Fibroblast of lung (primary cell): ENCODE measurements around the gene TRIM16. TPM values are rescaled to one million over a fixed set of nuclear protein-coding genes. Genes with fewer than 3 reads are reported as not detected.
A peak's percentile ranks its signal among the peaks of the same experiment; 100 is the strongest.

Experiments used
- DNase-seq, 2 donors: peaks; one replicate each; pipeline versions ENCODE4 v3.0.0 to v3.0.0-alpha.2; 2010; ENCODE audit warnings: low read depth in 2 of 2
- H2AFZ ChIP-seq: 2 replicates; pipeline ENCODE4 v1.5.1; 2012; ENCODE audit warnings: low read length, control low read depth, inconsistent platforms
- H3K27ac ChIP-seq: 2 replicates; pipeline ENCODE4 v1.5.1; 2011; ENCODE audit warnings: low read length, control low read depth; ENCODE audit not compliant: insufficient read depth
- H3K27me3 ChIP-seq: 2 replicates; pipeline ENCODE4 v1.5.1; 2011; ENCODE audit warnings: mild to moderate bottlenecking, low read length; ENCODE audit not compliant: control insufficient read depth, insufficient read depth
- H3K36me3 ChIP-seq: 2 replicates; pipeline ENCODE4 v1.5.1; 2011; ENCODE audit warnings: low read length; ENCODE audit not compliant: control insufficient read depth, insufficient read depth
- H3K4me1 ChIP-seq: 2 replicates; pipeline ENCODE4 v1.5.1; 2011; ENCODE audit warnings: low read length; ENCODE audit not compliant: control insufficient read depth, insufficient read depth; ENCODE audit errors: extremely low read depth
- H3K4me2 ChIP-seq: 2 replicates; pipeline ENCODE4 v1.5.1; 2011; ENCODE audit warnings: low read length, control low read depth; ENCODE audit not compliant: insufficient read depth; ENCODE audit errors: extremely low read depth
- H3K4me3 ChIP-seq, 4 experiments: fragments of 200-600 bp in 1 of 4; sonication (generic) in 1 of 4; replicated peaks in 1 of 4; 2 replicates each; pipeline ENCODE4 v1.5.1; 2011 to 2016; ENCODE audit warnings: low read length in 4 of 4, low read depth in 3 of 4, mild to moderate bottlenecking in 3 of 4, control low read depth in 2 of 4, inconsistent platforms in 1 of 4, mixed read lengths in 1 of 4; ENCODE audit not compliant: insufficient read depth in 1 of 4; ENCODE audit errors: control extremely low read depth in 1 of 4
- H3K79me2 ChIP-seq: 2 replicates; pipeline ENCODE4 v1.5.1; 2012; ENCODE audit warnings: mild to moderate bottlenecking, low read length, inconsistent platforms; ENCODE audit not compliant: control insufficient read depth, insufficient read depth
- H3K9ac ChIP-seq: 2 replicates; pipeline ENCODE4 v1.5.1; 2011; ENCODE audit warnings: mild to moderate bottlenecking, low read length, control low read depth; ENCODE audit not compliant: insufficient read depth
- H3K9me3 ChIP-seq: 2 replicates; pipeline ENCODE4 v1.5.1; 2012; ENCODE audit warnings: low read depth, low read length; ENCODE audit not compliant: control insufficient read depth, insufficient read depth
- H4K20me1 ChIP-seq: 2 replicates; pipeline ENCODE4 v1.5.1; 2011; ENCODE audit warnings: low read length; ENCODE audit not compliant: control insufficient read depth, insufficient read depth; ENCODE audit errors: extremely low read depth
- EZH2 ChIP-seq: IDR thresholded peaks from 2 replicates; pipeline ENCODE4 v1.5.1; 2012; ENCODE audit warnings: low read length, control low read depth, mild to moderate bottlenecking; ENCODE audit errors: missing control alignments
- polyA plus RNA-seq, 2 donors: library from polyadenylated mRNA; depleted of rRNA in 1 of 2; stranded (reverse) in 1 of 2; unstranded in 1 of 2; fragments of >200 nt; gene quantifications; 2 replicates each; pipeline ENCODE4 v1.2.1, GENCODE V29; 2011 to 2012; ENCODE audit warnings: missing spikeins in 1 of 2
- total RNA-seq: library from RNA; depleted of rRNA; stranded (reverse); fragments of >200 nt; gene quantifications from 2 replicates; pipeline ENCODE4 v1.2.1, GENCODE V29; 2014
- TF ChIP-seq, protein P1 (sequence below), 2 donors: IDR thresholded peaks in 1 of 2; conservative IDR thresholded peaks in 1 of 2; 1 replicate in 1 of 2; 2 replicates in 1 of 2; pipeline ENCODE4 v1.5.1; 2011 to 2012; ENCODE audit warnings: low read length in 2 of 2, control low read depth in 1 of 2, inconsistent platforms in 1 of 2, low read depth in 1 of 2, mild to moderate bottlenecking in 1 of 2

Gene TRIM16
- total and polyA plus RNA-seq, 2 donors (not counting 1 experiment from before 2014, with no cell fraction given): 21.0 to 63.1 TPM

GRCh38 chr17:15652960-15653359, 31.2 kb downstream of the TRIM16 start:
- no peaks in the 10 kb centered on the region for H3K36me3 ChIP-seq
- H3K79me2 ChIP-seq: peaks cover 9% of the 10 kb centered on the region
- H2AFZ ChIP-seq: no peak overlapping the region
- no peak overlapping the region for H3K27ac ChIP-seq
- no peak overlapping the region for H3K9ac ChIP-seq
- no peak overlapping the region for H3K4me2 ChIP-seq
- no peaks in the 10 kb centered on the region for H3K4me1 ChIP-seq
- no peaks in the 10 kb centered on the region for H4K20me1 ChIP-seq
- no peaks in the 10 kb centered on the region for H3K27me3 ChIP-seq
- H3K4me3 ChIP-seq: no peak overlapping the region
- DNase-seq: no peak
- H3K9me3 ChIP-seq: no peaks in the 10 kb centered on the region
- TF ChIP-seq EZH2: no peak
- TF ChIP-seq, protein P1, sequence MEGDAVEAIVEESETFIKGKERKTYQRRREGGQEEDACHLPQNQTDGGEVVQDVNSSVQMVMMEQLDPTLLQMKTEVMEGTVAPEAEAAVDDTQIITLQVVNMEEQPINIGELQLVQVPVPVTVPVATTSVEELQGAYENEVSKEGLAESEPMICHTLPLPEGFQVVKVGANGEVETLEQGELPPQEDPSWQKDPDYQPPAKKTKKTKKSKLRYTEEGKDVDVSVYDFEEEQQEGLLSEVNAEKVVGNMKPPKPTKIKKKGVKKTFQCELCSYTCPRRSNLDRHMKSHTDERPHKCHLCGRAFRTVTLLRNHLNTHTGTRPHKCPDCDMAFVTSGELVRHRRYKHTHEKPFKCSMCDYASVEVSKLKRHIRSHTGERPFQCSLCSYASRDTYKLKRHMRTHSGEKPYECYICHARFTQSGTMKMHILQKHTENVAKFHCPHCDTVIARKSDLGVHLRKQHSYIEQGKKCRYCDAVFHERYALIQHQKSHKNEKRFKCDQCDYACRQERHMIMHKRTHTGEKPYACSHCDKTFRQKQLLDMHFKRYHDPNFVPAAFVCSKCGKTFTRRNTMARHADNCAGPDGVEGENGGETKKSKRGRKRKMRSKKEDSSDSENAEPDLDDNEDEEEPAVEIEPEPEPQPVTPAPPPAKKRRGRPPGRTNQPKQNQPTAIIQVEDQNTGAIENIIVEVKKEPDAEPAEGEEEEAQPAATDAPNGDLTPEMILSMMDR (conservative IDR thresholded peaks at IDR 0.05 in 1 of 2, IDR thresholded peaks at IDR 0.05 in 1 of 2; ENCODE audit: low read depth in 1 of 2, low read length in 2 of 2): no peak

- Histone ChIP-seq H3K4me1 (no peaks in the 10 kb centered on the region), H3K79me2 (peaks cover 9% of the 10 kb centered on the region), H3K4me3 (peak overlapping the region; percentile 78 to 97 (median 88)), H3K27me3 (no peaks in the 10 kb centered on the region), H2AFZ (peak overlapping the region; percentile 67), H3K9ac (peak overlapping the region; percentile 67), H4K20me1 (no peaks in the 10 kb centered on the region), H3K9me3 (no peaks in the 10 kb centered on the region), H3K4me2 (peak overlapping the region; percentile 97), H3K36me3 (no peaks in the 10 kb centered on the region), H3K27ac (peak overlapping the region; percentile 82)
- peak; percentile 99 for DNase-seq
- TF ChIP-seq, protein P1 (conservative IDR thresholded peaks at IDR 0.05 in 1 of 2, IDR thresholded peaks at IDR 0.05 in 1 of 2; ENCODE audit: low read depth in 1 of 2, low read length in 2 of 2): no peak
- no peak for TF ChIP-seq EZH2
Observed at GRCh38 chr17:15651583-15652110, 32.5 kb downstream of the TRIM16 start.

GRCh38 chr17:15650741-15651582, 33.1 kb downstream of the TRIM16 start:
- TF ChIP-seq, protein P1 (conservative IDR thresholded peaks at IDR 0.05 in 1 of 2, IDR thresholded peaks at IDR 0.05 in 1 of 2; ENCODE audit: low read depth in 1 of 2, low read length in 2 of 2): peak in 1 of 2 donors; percentile 11
- no peak for TF ChIP-seq EZH2
- Histone ChIP-seq H3K27ac (peak overlapping the region; percentile 82), H3K79me2 (peaks cover 9% of the 10 kb centered on the region), H2AFZ (peak overlapping the region; percentile 67), H4K20me1 (no peaks in the 10 kb centered on the region), H3K9ac (peak overlapping the region; percentile 67), H3K4me3 (peak overlapping the region; percentile 78 to 97 (median 88)), H3K27me3 (no peaks in the 10 kb centered on the region), H3K4me2 (peak overlapping the region; percentile 97), H3K36me3 (no peaks in the 10 kb centered on the region), H3K4me1 (no peaks in the 10 kb centered on the region), H3K9me3 (no peaks in the 10 kb centered on the region)
- peak in 1 of 2 donors; percentile 23 for DNase-seq
